Endothelial cell of umbilical vein (primary cell): ENCODE measurements around the gene ANKRD13D. TPM values are rescaled to one million over a fixed set of nuclear protein-coding genes. Genes with fewer than 3 reads are reported as not detected.

ENCODE experiments used
- BruUV-seq: library from RNA; stranded (reverse); fragments of 400-500 nt; replicated peaks from 2 replicates; lab custom pipeline; 2021; lab: Mats Ljungman, UMichigan
- CTCF ChIA-PET: fragments of 300-600, 350-600 bp; sonication (Branson Sonifier 250); formaldehyde crosslinking; loops from one replicate; lab custom pipeline; 2021; ENCODE audit warnings: antibody characterized with exemption, inconsistent platforms; lab: Charles Lee
- POLR2A ChIA-PET: fragments of 300-600, 350-600 bp; sonication (Branson Sonifier 250); formaldehyde crosslinking; loops from one replicate; lab custom pipeline; 2021; ENCODE audit warnings: antibody characterized with exemption, inconsistent platforms; lab: Charles Lee
- DNase-seq: peaks from one replicate; pipeline ENCODE4 v3.0.0-alpha.2; 2011; ENCODE audit warnings: low read depth, low spot score
- FAIRE-seq: peaks from 2 replicates; lab custom pipeline; 2011; peaks lifted over from hg19 to GRCh38; lab: Jason Lieb, UNC
- H2AFZ ChIP-seq: 2 replicates; pipeline ENCODE4 v1.6.0; 2012; ENCODE audit warnings: low read depth, low read length, control low read depth, inconsistent platforms
- H3K27ac ChIP-seq: 2 replicates; pipeline ENCODE4 v1.5.1; 2011; ENCODE audit warnings: low read depth, mild to moderate bottlenecking, control low read depth, low read length, moderate library complexity; ENCODE audit not compliant: insufficient read depth
- H3K27me3 ChIP-seq, 2 experiments: 2 replicates each; pipeline versions ENCODE4 v1.6.0 to v1.6.1; 2011; ENCODE audit warnings: low read length in 2 of 2, mixed read lengths in 1 of 2; ENCODE audit not compliant: control insufficient read depth in 2 of 2, insufficient read depth in 2 of 2
- H3K36me3 ChIP-seq, 2 experiments: 2 replicates in 1 of 2; 3 replicates in 1 of 2; pipeline ENCODE4 v1.5.1; 2011; ENCODE audit warnings: low read length in 2 of 2, mild to moderate bottlenecking in 1 of 2, moderate library complexity in 1 of 2; ENCODE audit not compliant: control insufficient read depth in 2 of 2, insufficient read depth in 2 of 2; ENCODE audit errors: extremely low read depth in 1 of 2
- H3K4me1 ChIP-seq: 3 replicates; pipeline ENCODE4 v1.5.1; 2011; ENCODE audit warnings: mild to moderate bottlenecking, low read length; ENCODE audit not compliant: control insufficient read depth, insufficient read depth; ENCODE audit errors: extremely low read depth
- H3K4me2 ChIP-seq: 2 replicates; pipeline ENCODE4 v1.6.1; 2011; ENCODE audit warnings: low read length, control low read depth, mixed read lengths; ENCODE audit not compliant: insufficient read depth
- H3K4me3 ChIP-seq, 3 experiments: fragments of 200-600 bp in 1 of 3; sonication (generic), shearing (Covaris generic) in 1 of 3; replicated peaks in 1 of 3; 2 replicates each; pipeline ENCODE4 v1.5.1; 2011 to 2016; ENCODE audit warnings: control low read depth in 3 of 3, low read length in 3 of 3, mild to moderate bottlenecking in 2 of 3, inconsistent platforms in 1 of 3, low read depth in 1 of 3, moderate library complexity in 1 of 3; ENCODE audit not compliant: insufficient read depth in 1 of 3
- H3K79me2 ChIP-seq: 2 replicates; pipeline ENCODE4 v1.6.0; 2012; ENCODE audit warnings: low read length, inconsistent platforms; ENCODE audit not compliant: control insufficient read depth, insufficient read depth
- H3K9ac ChIP-seq: replicated peaks from 2 replicates; pipeline ENCODE3; 2011; ENCODE audit warnings: low read length, control low read depth; ENCODE audit not compliant: insufficient read depth; ENCODE audit errors: extremely low read depth
- H3K9me1 ChIP-seq: replicated peaks from 3 replicates; pipeline ENCODE4 v1.6.0; 2011; ENCODE audit warnings: mild to moderate bottlenecking, low read length; ENCODE audit not compliant: control insufficient read depth, insufficient read depth; ENCODE audit errors: extremely low read depth
- H3K9me3 ChIP-seq: replicated peaks from 2 replicates; pipeline ENCODE4 v1.5.1; 2012; ENCODE audit warnings: low read length, inconsistent platforms; ENCODE audit not compliant: control insufficient read depth, insufficient read depth
- H4K20me1 ChIP-seq: replicated peaks from 2 replicates; pipeline ENCODE3; 2011; ENCODE audit warnings: mild to moderate bottlenecking, low read length; ENCODE audit not compliant: control insufficient read depth, insufficient read depth; ENCODE audit errors: extremely low read depth
- EZH2 ChIP-seq: IDR thresholded peaks from 2 replicates; pipeline ENCODE4 v1.6.1; 2012; ENCODE audit warnings: borderline replicate concordance, low read depth, mild to moderate bottlenecking, moderate library complexity, low read length, inconsistent platforms; ENCODE audit not compliant: severe bottlenecking
- FOS ChIP-seq: IDR thresholded peaks from 2 replicates; pipeline ENCODE4 v1.6.1; 2011; ENCODE audit warnings: mild to moderate bottlenecking, low read length, moderate library complexity, borderline replicate concordance; ENCODE audit not compliant: insufficient read depth
- GATA2 ChIP-seq: IDR thresholded peaks from 2 replicates; pipeline ENCODE4 v1.7.0; 2011; ENCODE audit warnings: low read depth, mild to moderate bottlenecking, moderate library complexity, mixed read lengths, low read length; ENCODE audit not compliant: insufficient read length, insufficient read depth
- JUN ChIP-seq: IDR thresholded peaks from 2 replicates; pipeline ENCODE4 v1.6.1; 2011; ENCODE audit warnings: borderline replicate concordance, low read depth; ENCODE audit not compliant: insufficient read length, insufficient read depth
- MYC ChIP-seq: IDR thresholded peaks from one replicate; pipeline ENCODE4 v1.6.1; 2011; ENCODE audit warnings: mild to moderate bottlenecking, low read depth, low read length
- POLR2A ChIP-seq: IDR thresholded peaks from 2 replicates; pipeline ENCODE4 v1.6.1; 2012; ENCODE audit warnings: low read depth, mild to moderate bottlenecking, control low read depth, low read length
- POLR2AphosphoS5 ChIP-seq: IDR thresholded peaks from 2 replicates; pipeline ENCODE4 v1.6.1; 2012; ENCODE audit warnings: low read depth, mild to moderate bottlenecking, control low read depth, low read length, moderate library complexity; ENCODE audit not compliant: insufficient read depth
- dilution Hi-C: fragments of 300-500 bp; cut with MboI; formaldehyde crosslinking; loops from one replicate; pipeline ENCODE4 v1.15.0; 2019; ENCODE audit warnings: low sequenced_read_pairs; ENCODE audit not compliant: extremely low pct_ligation_motif_present
- intact Hi-C: fragments of 100-400 bp; cut with micrococcal nuclease; formaldehyde crosslinking; loops from one replicate; pipeline ENCODE4 v1.10.0; 2022
- polyA plus RNA-seq, 4 experiments: library from polyadenylated mRNA; depleted of rRNA in 3 of 4; stranded (reverse) in 3 of 4; unstranded in 1 of 4; fragments of >200 nt; gene quantifications; 2 replicates each; pipeline versions ENCODE4 v1.2.1 to v1.2.3, GENCODE V29; 2011 to 2012; ENCODE audit warnings: missing spikeins in 1 of 4
- total RNA-seq: library from RNA; stranded (reverse); gene quantifications from 2 replicates; pipeline ENCODE4 v1.2.3, GENCODE V29; 2021
- TF ChIP-seq, protein P1 (sequence below): IDR thresholded peaks from 2 replicates; pipeline ENCODE4 v1.6.1; 2011; ENCODE audit not compliant: insufficient read depth, insufficient read length
- TF ChIP-seq, protein P2 (sequence below), 2 donors: IDR thresholded peaks; 1 replicate in 1 of 2; 2 replicates in 1 of 2; pipeline ENCODE4 v1.5.1; 2011; ENCODE audit warnings: low read length in 2 of 2, mild to moderate bottlenecking in 2 of 2, moderate library complexity in 2 of 2, control low read depth in 1 of 2, inconsistent platforms in 1 of 2, low read depth in 1 of 2; ENCODE audit not compliant: insufficient read depth in 1 of 2; ENCODE audit errors: extremely low read depth in 1 of 2

ANKRD13D gene
- total and polyA plus RNA-seq, 2 donors (not counting 3 experiments of a cell fraction or from before 2014, with no cell fraction given) = 43.5 to 57.5 TPM

DNA sequence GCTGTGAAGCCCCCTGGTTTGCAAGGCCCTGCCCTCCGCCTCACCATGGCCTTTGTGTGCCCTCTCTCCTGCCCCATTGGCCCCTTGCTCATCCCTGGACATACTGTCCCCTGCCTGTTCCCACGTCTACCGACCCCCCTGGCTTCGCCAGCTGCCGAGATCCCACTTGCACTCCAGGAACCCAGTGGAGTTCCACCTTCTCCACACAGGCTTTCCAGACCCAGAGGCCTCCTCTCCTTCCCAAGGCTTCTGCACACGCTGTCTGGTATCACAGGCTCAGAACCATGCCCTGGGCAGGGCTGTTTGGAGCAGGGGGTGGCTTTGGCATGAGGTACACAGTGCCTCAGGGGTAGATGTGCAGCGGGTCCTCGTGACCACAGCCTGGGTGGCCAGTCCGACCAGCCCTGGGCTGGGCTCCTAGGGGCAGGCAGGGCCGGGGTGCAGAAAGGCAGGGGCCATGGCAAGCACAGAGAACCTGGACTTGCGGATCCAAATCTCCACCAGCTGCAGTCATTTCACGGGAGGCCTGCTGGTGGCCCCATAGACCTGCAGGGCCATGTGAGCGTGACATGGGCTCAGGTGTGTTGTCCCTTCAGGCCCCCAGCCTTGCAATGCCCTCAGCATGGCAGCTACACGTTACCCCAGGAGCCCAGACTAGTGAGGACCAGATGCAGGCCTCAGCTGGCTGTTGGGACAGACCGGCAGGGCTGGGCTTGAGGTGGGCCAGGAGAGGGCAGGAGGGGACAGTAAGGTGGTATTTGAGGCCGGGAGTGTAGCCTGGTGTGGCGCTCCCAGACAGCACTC lies 13.3 kb upstream of the ANKRD13D start:
- intact Hi-C loops = no loop called here
- H3K4me2 ChIP-seq = no peak overlapping the region
- peaks cover 17% of the 10 kb centered on the region for H3K4me1 ChIP-seq
- no peaks in the 10 kb centered on the region for H4K20me1 ChIP-seq
- no peak overlapping the region for H3K4me3 ChIP-seq
- H2AFZ ChIP-seq = no peak overlapping the region
- no peak overlapping the region for H3K9ac ChIP-seq
- H3K36me3 ChIP-seq = peaks cover 6 to 27% of the 10 kb centered on the region in 2 experiments
- no TSS peak for BruUV-seq
- TF ChIP-seq EZH2 (no peak), GATA2 (no peak), MYC (no peak), FOS (no peak), JUN (no peak), POLR2A (no peak), POLR2AphosphoS5 (no peak)
- TF ChIP-seq, protein P1, sequence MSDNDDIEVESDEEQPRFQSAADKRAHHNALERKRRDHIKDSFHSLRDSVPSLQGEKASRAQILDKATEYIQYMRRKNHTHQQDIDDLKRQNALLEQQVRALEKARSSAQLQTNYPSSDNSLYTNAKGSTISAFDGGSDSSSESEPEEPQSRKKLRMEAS = no peak
- TF ChIP-seq, protein P2, sequence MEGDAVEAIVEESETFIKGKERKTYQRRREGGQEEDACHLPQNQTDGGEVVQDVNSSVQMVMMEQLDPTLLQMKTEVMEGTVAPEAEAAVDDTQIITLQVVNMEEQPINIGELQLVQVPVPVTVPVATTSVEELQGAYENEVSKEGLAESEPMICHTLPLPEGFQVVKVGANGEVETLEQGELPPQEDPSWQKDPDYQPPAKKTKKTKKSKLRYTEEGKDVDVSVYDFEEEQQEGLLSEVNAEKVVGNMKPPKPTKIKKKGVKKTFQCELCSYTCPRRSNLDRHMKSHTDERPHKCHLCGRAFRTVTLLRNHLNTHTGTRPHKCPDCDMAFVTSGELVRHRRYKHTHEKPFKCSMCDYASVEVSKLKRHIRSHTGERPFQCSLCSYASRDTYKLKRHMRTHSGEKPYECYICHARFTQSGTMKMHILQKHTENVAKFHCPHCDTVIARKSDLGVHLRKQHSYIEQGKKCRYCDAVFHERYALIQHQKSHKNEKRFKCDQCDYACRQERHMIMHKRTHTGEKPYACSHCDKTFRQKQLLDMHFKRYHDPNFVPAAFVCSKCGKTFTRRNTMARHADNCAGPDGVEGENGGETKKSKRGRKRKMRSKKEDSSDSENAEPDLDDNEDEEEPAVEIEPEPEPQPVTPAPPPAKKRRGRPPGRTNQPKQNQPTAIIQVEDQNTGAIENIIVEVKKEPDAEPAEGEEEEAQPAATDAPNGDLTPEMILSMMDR (IDR thresholded peaks at IDR 0.05; ENCODE audit: extremely low read depth in 1 of 2, insufficient read depth in 1 of 2, low read depth in 1 of 2, low read length in 2 of 2) = no peak
- FAIRE-seq (no peak), DNase-seq (no peak)
- no peak overlapping the region for H3K27ac ChIP-seq
- H3K9me3 ChIP-seq = no peaks in the 10 kb centered on the region
- no peaks in the 10 kb centered on the region for H3K27me3 ChIP-seq
- H3K79me2 ChIP-seq = peaks cover 58% of the 10 kb centered on the region
- POLR2A ChIA-PET = no interaction called here
- no peaks in the 10 kb centered on the region for H3K9me1 ChIP-seq
- CTCF ChIA-PET = interaction anchor here (0.9 to 2.7 kb wide), 2 partner anchors 13 to 41 kb away, joined by 3 to 16 read pairs; no protein-coding TSS in a partner anchor
- dilution Hi-C loops = no loop called here
